GM12878 (cell line): Measurements from ENCODE around the gene NCLN. TPM values are rescaled to one million over a fixed set of nuclear protein-coding genes. Genes with fewer than 3 reads are reported as not detected.

Source experiments
- ATAC-seq: fragments of 200-7000 bp; cut with Tn5 transposase; 3 replicates; pipeline ENCODE4 v1.9.1; 2020; ENCODE audit warnings: mild to moderate bottlenecking, moderate library complexity
- BruUV-seq: library from RNA; stranded (reverse); fragments of 400-500 nt; replicated peaks from 2 replicates; lab custom pipeline; 2021; lab: Mats Ljungman, UMichigan
- CTCF ChIA-PET: fragments of 300-600 bp; sonication (Branson Sonifier 250); formaldehyde crosslinking; extraction: SDS; loops from one replicate; lab custom pipeline; 2021; ENCODE audit warnings: inconsistent platforms; lab: Yijun Ruan, JAX
- POLR2A ChIA-PET: fragments of 350-600 bp; formaldehyde crosslinking; extraction: SDS; loops from one replicate; lab custom pipeline; 2021; ENCODE audit warnings: inconsistent platforms; lab: Charles Lee
- RAD21 ChIA-PET: fragments of 300-600 bp; sonication (Branson Sonifier 250); formaldehyde crosslinking; loops from one replicate; lab custom pipeline; 2023; ENCODE audit warnings: antibody characterized with exemption; ENCODE audit not compliant: unreplicated experiment; lab: Charles Lee
- SMC1A ChIA-PET: fragments of 300-600 bp; sonication (Branson Sonifier 250); formaldehyde crosslinking; loops from one replicate; lab custom pipeline; 2023; ENCODE audit not compliant: unreplicated experiment, uncharacterized antibody; lab: Charles Lee
- DNase-seq: peaks from one replicate; pipeline ENCODE4 v3.0.0-alpha.2; 2011; ENCODE audit warnings: low read depth, low spot score
- FAIRE-seq: peaks from 3 replicates; lab custom pipeline; 2011; peaks lifted over from hg19 to GRCh38; lab: Jason Lieb, UNC
- H2AFZ ChIP-seq: 2 replicates; pipeline ENCODE4 v1.6.0; 2011; ENCODE audit warnings: low read depth, low read length, control low read depth; ENCODE audit not compliant: control insufficient read depth
- H3K27ac ChIP-seq: 2 replicates; pipeline ENCODE4 v1.5.1; 2011; ENCODE audit warnings: control low read depth; ENCODE audit not compliant: control insufficient read depth, insufficient read depth
- H3K27me3 ChIP-seq, 2 experiments: replicated peaks in 1 of 2; 2 replicates each; pipeline versions ENCODE4 v1.6.0 to v1.6.1; 2011; ENCODE audit warnings: low read length in 1 of 2; ENCODE audit not compliant: control insufficient read depth in 2 of 2, insufficient read depth in 2 of 2
- H3K36me3 ChIP-seq, 2 experiments: 2 replicates each; pipeline ENCODE4 v1.5.1; 2011; ENCODE audit warnings: low read length in 1 of 2; ENCODE audit not compliant: control insufficient read depth in 2 of 2, insufficient read depth in 2 of 2
- H3K4me1 ChIP-seq: 2 replicates; pipeline ENCODE4 v1.6.1; 2011; ENCODE audit warnings: mild to moderate bottlenecking, low read length, moderate library complexity, mixed read lengths; ENCODE audit not compliant: control insufficient read depth, insufficient read depth
- H3K4me2 ChIP-seq: 2 replicates; pipeline ENCODE4 v1.6.0; 2011; ENCODE audit warnings: control low read depth; ENCODE audit not compliant: control insufficient read depth, insufficient read depth
- H3K4me3 ChIP-seq: fragments of 200-600 bp; sonication (generic); 2 replicates; pipeline ENCODE4 v1.5.1; 2016
- H3K79me2 ChIP-seq: 2 replicates; pipeline ENCODE4 v1.6.0; 2011; ENCODE audit warnings: low read length; ENCODE audit not compliant: control insufficient read depth, insufficient read depth
- H3K9ac ChIP-seq: 2 replicates; pipeline ENCODE4 v1.8.0; 2011; ENCODE audit warnings: low read length, control low read depth, mixed read lengths; ENCODE audit not compliant: control insufficient read depth, insufficient read depth
- H3K9me3 ChIP-seq: replicated peaks from 3 replicates; pipeline ENCODE4 v1.5.1; 2011; ENCODE audit warnings: mild to moderate bottlenecking, low read length; ENCODE audit not compliant: control insufficient read depth, insufficient read depth
- H4K20me1 ChIP-seq: 2 replicates; pipeline ENCODE4 v1.6.0; 2011; ENCODE audit not compliant: control insufficient read depth, insufficient read depth
- IKZF1 ChIP-seq: fragments of 450-650 bp; conservative IDR thresholded peaks from 2 replicates; pipeline ENCODE4 v1.6.1; 2017; ENCODE audit warnings: antibody characterized with exemption, mild to moderate bottlenecking
- MEF2B ChIP-seq: fragments of 450-650 bp; IDR thresholded peaks from 2 replicates; pipeline ENCODE4 v1.6.1; 2018; ENCODE audit warnings: mild to moderate bottlenecking, moderate library complexity; ENCODE audit not compliant: partially characterized antibody, poor library complexity, severe bottlenecking
- RAD51 ChIP-seq: fragments of 450-650 bp; IDR thresholded peaks from 2 replicates; pipeline ENCODE4 v1.6.1; 2016; ENCODE audit warnings: moderate library complexity, mild to moderate bottlenecking, inconsistent platforms
- TCF12 ChIP-seq: IDR thresholded peaks from 2 replicates; pipeline ENCODE4 v1.6.1; 2011; ENCODE audit warnings: low read depth, mild to moderate bottlenecking, low read length
- ZBTB11 ChIP-seq: fragments of 450-650 bp; formaldehyde crosslinking; IDR thresholded peaks from 2 replicates; pipeline ENCODE4 v1.5.0; 2022; ENCODE audit warnings: mild to moderate bottlenecking, missing genetic modification characterization
- WGBS: methylation state at CpG from one replicate; pipeline ENCODE4 v1.1.6; 2016; ENCODE audit warnings: low lambda C conversion rate; ENCODE audit not compliant: insufficient replicate concordance, insufficient coverage; ENCODE audit errors: missing lambda C conversion rate; 5-methylcytosine and 5-hydroxymethylcytosine counted together
- in situ Hi-C: fragments of 300-500 bp; cut with MboI; formaldehyde crosslinking; loops from 9 replicates; pipeline ENCODE4 v1.14.3; 2018; ENCODE audit warnings: mixed read lengths
- intact Hi-C: fragments of 100-400 bp; cut with micrococcal nuclease; formaldehyde crosslinking; loops from one replicate; pipeline ENCODE4 v1.14.2; 2022; ENCODE audit not compliant: unreplicated experiment
- polyA plus RNA-seq, 11 experiments: library from polyadenylated mRNA; depleted of rRNA in 4 of 11; unstranded in 6 of 11; stranded (reverse) in 5 of 11; fragments of >200 nt; fragmentation: Nextera tagmentation in 4 of 11; fragmentation: Illumina TruSeq in 1 of 11; extraction: Ambion mirVana in 4 of 11; extraction: Trizol in 1 of 11; gene quantifications; 1 replicate in 1 of 11; 2 replicates in 10 of 11; pipeline versions ENCODE4 v1.2.1 to v1.2.3, GENCODE V29; 2011 to 2016; ENCODE audit warnings: inconsistent platforms in 2 of 11, missing spikeins in 2 of 11, low read depth in 1 of 11
- total RNA-seq, 4 experiments: library from RNA; depleted of rRNA in 3 of 4; stranded (reverse); fragments of >200 nt in 3 of 4; fragmentation: Illumina TruSeq in 1 of 4; extraction: Trizol in 1 of 4; gene quantifications; 2 replicates each; pipeline versions ENCODE4 v1.2.1 to v1.2.3, GENCODE V29; 2013 to 2021

NCLN gene
- total and polyA plus RNA-seq, 10 of the 15 experiments (the other 5 are each of a cell fraction or from before 2014, with no cell fraction given): 2.2 to 79.1 (median 36.0) TPM

GRCh38 chr19:3149526-3150505, 35.9 kb upstream of the NCLN start:
- ChIA-PET CTCF (no interaction called here), RAD21 (no interaction called here), POLR2A (no interaction called here), SMC1A (no interaction called here)
- no peak for FAIRE-seq
- Histone ChIP-seq H3K36me3 (no peaks in the 10 kb centered on the region; a peak in 2 of 4 replicates), H3K9ac (no peak overlapping the region), H3K4me1 (peaks cover 16% of the 10 kb centered on the region), H3K79me2 (peaks cover 5% of the 10 kb centered on the region; the same call in 1 of the 2 replicates), H4K20me1 (no peaks in the 10 kb centered on the region), H3K27me3 (no peaks in the 10 kb centered on the region), H3K4me2 (no peak overlapping the region), H3K4me3 (no peak overlapping the region), H2AFZ (no peak overlapping the region), H3K9me3 (no peaks in the 10 kb centered on the region; the same call in 2 of the 3 replicates)
- intact Hi-C loops: no loop called here
- no TSS peak for BruUV-seq
- 46% methylated on average over 32 of the region's 35 CpGs for WGBS
- peak; percentile 24; the same call in 2 of the 3 replicates for ATAC-seq
- in situ Hi-C loops: no loop called here
- TF ChIP-seq MEF2B (peak; percentile 22), TCF12 (no peak)
- TF ChIP-seq, all 136 proteins: peak for 1
- no peak overlapping the region for H3K27ac ChIP-seq
- no peak for DNase-seq

GRCh38 chr19:3150739-3151329, 34.9 kb upstream of the NCLN start:
- ChIA-PET POLR2A (interaction anchor here (1.0 kb wide), 1 partner anchor 11 kb away, joined by 3 read pairs; no protein-coding TSS in a partner anchor), SMC1A (no interaction called here), CTCF (interaction anchor here (1.0 to 1.2 kb wide), 2 partner anchors 22 to 25 kb away, joined by 3 to 4 read pairs; no protein-coding TSS in a partner anchor), RAD21 (no interaction called here)
- Histone ChIP-seq H3K9ac (no peak overlapping the region), H3K9me3 (no peaks in the 10 kb centered on the region; the same call in 2 of the 3 replicates), H3K36me3 (peaks cover 0 to under 1% of the 10 kb centered on the region in 2 experiments; a peak in 3 of 4 replicates), H3K27me3 (no peaks in the 10 kb centered on the region), H2AFZ (no peak overlapping the region), H4K20me1 (no peaks in the 10 kb centered on the region), H3K4me3 (no peak overlapping the region), H3K4me2 (no peak overlapping the region), H3K79me2 (peaks cover 5% of the 10 kb centered on the region; the same call in 1 of the 2 replicates), H3K27ac (no peak overlapping the region), H3K4me1 (peaks cover 23% of the 10 kb centered on the region)
- TF ChIP-seq IKZF1: peak; percentile 31; the same call in 1 of the 2 replicates
- peak; percentile 36; the same call in 1 of the 2 replicates for TF ChIP-seq ZBTB11
- no peak for TF ChIP-seq RAD51
- no peak for ATAC-seq
- BruUV-seq: no TSS peak
- WGBS: 59% methylated on average over 5 of the region's 5 CpGs
- intact Hi-C loops: no loop called here
- in situ Hi-C loops: no loop called here
- no peak for FAIRE-seq
- no peak for DNase-seq
